ENCODE measurements around the gene DCBLD1. TPM values are rescaled to one million over a fixed set of nuclear protein-coding genes. Genes with fewer than 3 reads are reported as not detected.

Gene DCBLD1
- total RNA-seq, 1 donor from 2014 or later, result 14.2 TPM

- H3K36me3 ChIP-seq, result peaks cover 0 to 10% of the 10 kb centered on the region in 2 donors
- no peaks in the 10 kb centered on the region for H3K9me3 ChIP-seq
- H3K27me3 ChIP-seq, result no peaks in the 10 kb centered on the region
- no peak for TF ChIP-seq POLR2A (IDR thresholded peaks at IDR 0.05)
- H3K27ac ChIP-seq, result no peak overlapping the region
- H3K4me1 ChIP-seq, result peaks cover 19% of the 10 kb centered on the region
- no peak overlapping the region for H3K4me3 ChIP-seq
- intact Hi-C loops (cut with DNase I), result no loop called here
- no peak for DNase-seq (ENCODE audit: extremely low spot score in 2 of 2)
These were observed 20.7 kb downstream of the DCBLD1 start for GRCh38 chr6:117503211-117503610.

GRCh38 chr6:117504478-117505144 is 22.1 kb downstream of the DCBLD1 start:
- intact Hi-C loops (cut with DNase I), result no loop called here
- H3K27ac ChIP-seq, result no peak overlapping the region
- no peak for DNase-seq (ENCODE audit: extremely low spot score in 2 of 2)
- TF ChIP-seq CTCF (IDR thresholded peaks at IDR 0.05) (no peak), POLR2AphosphoS5 (IDR thresholded peaks at IDR 0.05; ENCODE audit: insufficient read depth in 1 of 2, low read depth in 1 of 2) (no peak)
- H3K4me3 ChIP-seq, result no peak overlapping the region
- H3K4me1 ChIP-seq, result peaks cover 12% of the 10 kb centered on the region
- H3K27me3 ChIP-seq, result no peaks in the 10 kb centered on the region
- peaks cover 0 to 10% of the 10 kb centered on the region in 2 donors for H3K36me3 ChIP-seq
- H3K9me3 ChIP-seq, result no peaks in the 10 kb centered on the region

- intact Hi-C loops (cut with DNase I), result no loop called here
- Histone ChIP-seq H3K4me1 (peaks cover 12% of the 10 kb centered on the region), H3K27ac (no peak overlapping the region), H3K36me3 (peaks cover 0 to 10% of the 10 kb centered on the region in 2 donors), H3K4me3 (no peak overlapping the region), H3K27me3 (no peaks in the 10 kb centered on the region), H3K9me3 (no peaks in the 10 kb centered on the region)
- no peak for DNase-seq (ENCODE audit: extremely low spot score in 2 of 2)
- no peak for TF ChIP-seq CTCF (IDR thresholded peaks at IDR 0.05)
- no peak for TF ChIP-seq POLR2A (IDR thresholded peaks at IDR 0.05)
- no peak for TF ChIP-seq POLR2AphosphoS5 (IDR thresholded peaks at IDR 0.05; ENCODE audit: insufficient read depth in 1 of 2, low read depth in 1 of 2)
These were observed 22.8 kb downstream of the DCBLD1 start for GRCh38 chr6:117505311-117505710.

GRCh38 chr6:117506180-117506835 is 23.8 kb downstream of the DCBLD1 start:
- Histone ChIP-seq H3K27ac (no peak overlapping the region), H3K9me3 (no peaks in the 10 kb centered on the region), H3K36me3 (peaks cover 0 to 10% of the 10 kb centered on the region in 2 donors), H3K27me3 (no peaks in the 10 kb centered on the region), H3K4me3 (no peak overlapping the region), H3K4me1 (peaks cover 12% of the 10 kb centered on the region)
- no peak for TF ChIP-seq CTCF (IDR thresholded peaks at IDR 0.05)
- DNase-seq (ENCODE audit: extremely low spot score in 2 of 2), result no peak
- intact Hi-C loops (cut with DNase I), result no loop called here

GRCh38 chr6:117506907-117507306 is 24.4 kb downstream of the DCBLD1 start:
- peaks cover 12% of the 10 kb centered on the region for H3K4me1 ChIP-seq
- no peak for TF ChIP-seq POLR2AphosphoS5 (IDR thresholded peaks at IDR 0.05; ENCODE audit: insufficient read depth in 1 of 2, low read depth in 1 of 2)
- intact Hi-C loops (cut with DNase I), result no loop called here
- no peaks in the 10 kb centered on the region for H3K27me3 ChIP-seq
- no peak overlapping the region for H3K27ac ChIP-seq
- H3K4me3 ChIP-seq, result no peak overlapping the region
- H3K36me3 ChIP-seq, result peaks cover 0 to 10% of the 10 kb centered on the region in 2 donors
- no peaks in the 10 kb centered on the region for H3K9me3 ChIP-seq
- no peak for DNase-seq (ENCODE audit: extremely low spot score in 2 of 2)

GRCh38 chr6:117508450-117508971 is 26.0 kb downstream of the DCBLD1 start:
- no peak for DNase-seq (ENCODE audit: extremely low spot score in 2 of 2)
- H3K4me3 ChIP-seq, result no peak overlapping the region
- H3K36me3 ChIP-seq, result peaks cover 0 to 10% of the 10 kb centered on the region in 2 donors
- H3K4me1 ChIP-seq, result peaks cover 23% of the 10 kb centered on the region
- no peaks in the 10 kb centered on the region for H3K9me3 ChIP-seq
- intact Hi-C loops (cut with DNase I), result no loop called here
- TF ChIP-seq POLR2AphosphoS5 (IDR thresholded peaks at IDR 0.05; ENCODE audit: insufficient read depth in 1 of 2, low read depth in 1 of 2) (no peak), CTCF (IDR thresholded peaks at IDR 0.05) (no peak), POLR2A (IDR thresholded peaks at IDR 0.05) (no peak)
- no peak overlapping the region for H3K27ac ChIP-seq
- no peaks in the 10 kb centered on the region for H3K27me3 ChIP-seq
